GM12878 (cell line): ENCODE data around the gene RHOB. TPM values are rescaled to one million over a fixed set of nuclear protein-coding genes. Genes with fewer than 3 reads are reported as not detected.

Source experiments
- ATAC-seq: fragments of 200-7000 bp; cut with Tn5 transposase; 3 replicates; pipeline ENCODE4 v1.9.1; 2020; ENCODE audit warnings: mild to moderate bottlenecking, moderate library complexity
- BruUV-seq: library from RNA; stranded (reverse); fragments of 400-500 nt; replicated peaks from 2 replicates; lab custom pipeline; 2021; lab: Mats Ljungman, UMichigan
- CTCF ChIA-PET: fragments of 300-600 bp; sonication (Branson Sonifier 250); formaldehyde crosslinking; extraction: SDS; loops from one replicate; lab custom pipeline; 2021; ENCODE audit warnings: inconsistent platforms; lab: Yijun Ruan, JAX
- POLR2A ChIA-PET: fragments of 350-600 bp; formaldehyde crosslinking; extraction: SDS; loops from one replicate; lab custom pipeline; 2021; ENCODE audit warnings: inconsistent platforms; lab: Charles Lee
- RAD21 ChIA-PET: fragments of 300-600 bp; sonication (Branson Sonifier 250); formaldehyde crosslinking; loops from one replicate; lab custom pipeline; 2023; ENCODE audit warnings: antibody characterized with exemption; ENCODE audit not compliant: unreplicated experiment; lab: Charles Lee
- SMC1A ChIA-PET: fragments of 300-600 bp; sonication (Branson Sonifier 250); formaldehyde crosslinking; loops from one replicate; lab custom pipeline; 2023; ENCODE audit not compliant: unreplicated experiment, uncharacterized antibody; lab: Charles Lee
- DNase-seq: peaks from one replicate; pipeline ENCODE4 v3.0.0-alpha.2; 2011; ENCODE audit warnings: low read depth, low spot score
- FAIRE-seq: peaks from 3 replicates; lab custom pipeline; 2011; peaks lifted over from hg19 to GRCh38; lab: Jason Lieb, UNC
- H2AFZ ChIP-seq: 2 replicates; pipeline ENCODE4 v1.6.0; 2011; ENCODE audit warnings: low read depth, low read length, control low read depth; ENCODE audit not compliant: control insufficient read depth
- H3K27ac ChIP-seq: 2 replicates; pipeline ENCODE4 v1.5.1; 2011; ENCODE audit warnings: control low read depth; ENCODE audit not compliant: control insufficient read depth, insufficient read depth
- H3K27me3 ChIP-seq, 2 experiments: replicated peaks in 1 of 2; 2 replicates each; pipeline versions ENCODE4 v1.6.0 to v1.6.1; 2011; ENCODE audit warnings: low read length in 1 of 2; ENCODE audit not compliant: control insufficient read depth in 2 of 2, insufficient read depth in 2 of 2
- H3K36me3 ChIP-seq, 2 experiments: 2 replicates each; pipeline ENCODE4 v1.5.1; 2011; ENCODE audit warnings: low read length in 1 of 2; ENCODE audit not compliant: control insufficient read depth in 2 of 2, insufficient read depth in 2 of 2
- H3K4me1 ChIP-seq: 2 replicates; pipeline ENCODE4 v1.6.1; 2011; ENCODE audit warnings: mild to moderate bottlenecking, low read length, moderate library complexity, mixed read lengths; ENCODE audit not compliant: control insufficient read depth, insufficient read depth
- H3K4me2 ChIP-seq: 2 replicates; pipeline ENCODE4 v1.6.0; 2011; ENCODE audit warnings: control low read depth; ENCODE audit not compliant: control insufficient read depth, insufficient read depth
- H3K4me3 ChIP-seq: fragments of 200-600 bp; sonication (generic); 2 replicates; pipeline ENCODE4 v1.5.1; 2016
- H3K79me2 ChIP-seq: 2 replicates; pipeline ENCODE4 v1.6.0; 2011; ENCODE audit warnings: low read length; ENCODE audit not compliant: control insufficient read depth, insufficient read depth
- H3K9ac ChIP-seq: 2 replicates; pipeline ENCODE4 v1.8.0; 2011; ENCODE audit warnings: low read length, control low read depth, mixed read lengths; ENCODE audit not compliant: control insufficient read depth, insufficient read depth
- H3K9me3 ChIP-seq: replicated peaks from 3 replicates; pipeline ENCODE4 v1.5.1; 2011; ENCODE audit warnings: mild to moderate bottlenecking, low read length; ENCODE audit not compliant: control insufficient read depth, insufficient read depth
- H4K20me1 ChIP-seq: 2 replicates; pipeline ENCODE4 v1.6.0; 2011; ENCODE audit not compliant: control insufficient read depth, insufficient read depth
- BHLHE40 ChIP-seq, 2 experiments: fragments of 450-650 bp in 1 of 2; IDR thresholded peaks; 2 replicates each; pipeline ENCODE4 v1.6.1; 2011 to 2017; ENCODE audit warnings: low read depth in 2 of 2, borderline replicate concordance in 1 of 2, improper control_type of control experiment in 1 of 2, low read length in 1 of 2, mild to moderate bottlenecking in 1 of 2
- BRCA1 ChIP-seq: IDR thresholded peaks from 2 replicates; pipeline ENCODE4 v1.6.1; 2011; ENCODE audit warnings: low read depth, low read length, improper control_type of control experiment
- CBX5 ChIP-seq: sonication (generic); IDR thresholded peaks from 2 replicates; pipeline ENCODE4 v1.6.1; 2016; ENCODE audit warnings: low read depth, moderate library complexity, mild to moderate bottlenecking, inconsistent platforms
- CEBPB ChIP-seq, 2 experiments: fragments of 150-350 bp in 1 of 2; IDR thresholded peaks; 2 replicates each; pipeline ENCODE4 v1.6.1; 2012 to 2014; ENCODE audit warnings: low read depth in 2 of 2, low read length in 2 of 2, borderline replicate concordance in 1 of 2, inconsistent platforms in 1 of 2
- CTCF ChIP-seq, 3 experiments: IDR thresholded peaks in 2 of 3; conservative IDR thresholded peaks in 1 of 3; 2 replicates each; pipeline ENCODE4 v1.5.1; 2011; ENCODE audit warnings: low read depth in 3 of 3, low read length in 3 of 3, mild to moderate bottlenecking in 3 of 3, control low read depth in 2 of 3, moderate library complexity in 2 of 3, inconsistent platforms in 1 of 3, mixed read lengths in 1 of 3; ENCODE audit not compliant: control insufficient read depth in 2 of 3, insufficient read depth in 1 of 3; ENCODE audit errors: extremely low read depth in 1 of 3
- DPF2 ChIP-seq: fragments of 450-650 bp; IDR thresholded peaks from 2 replicates; pipeline ENCODE4 v1.6.1; 2017; ENCODE audit warnings: mild to moderate bottlenecking
- E2F4 ChIP-seq: IDR thresholded peaks from 2 replicates; pipeline ENCODE4 v1.6.1; 2012; ENCODE audit warnings: low read depth, low read length, improper control_type of control experiment
- ELK1 ChIP-seq: IDR thresholded peaks from 2 replicates; pipeline ENCODE4 v1.6.1; 2012; ENCODE audit warnings: low read depth, low read length, improper control_type of control experiment
- EZH2 ChIP-seq: IDR thresholded peaks from 2 replicates; pipeline ENCODE4 v1.6.1; 2012; ENCODE audit warnings: low read depth, mild to moderate bottlenecking, control low read depth, inconsistent platforms, low read length, borderline replicate concordance; ENCODE audit not compliant: control insufficient read depth
- MYB ChIP-seq: fragments of 150-350 bp; IDR thresholded peaks from 2 replicates; pipeline ENCODE4 v1.6.1; 2014; ENCODE audit warnings: mild to moderate bottlenecking, low read depth, low read length, borderline replicate concordance
- PAX5 ChIP-seq: IDR thresholded peaks from 2 replicates; pipeline ENCODE4 v1.6.1; 2011; ENCODE audit warnings: low read depth, low read length, borderline replicate concordance
- POLR2AphosphoS5 ChIP-seq: IDR thresholded peaks from 2 replicates; pipeline ENCODE4 v1.6.1; 2011; ENCODE audit warnings: mild to moderate bottlenecking, low read length, inconsistent platforms
- RAD21 ChIP-seq: IDR thresholded peaks from 2 replicates; pipeline ENCODE4 v1.6.1; 2011; ENCODE audit warnings: mild to moderate bottlenecking, low read depth, low read length, moderate library complexity; ENCODE audit not compliant: insufficient read depth
- SMAD5 ChIP-seq: IDR thresholded peaks from 2 replicates; pipeline ENCODE4 v1.6.1; 2016; ENCODE audit warnings: antibody characterized with exemption, low read depth
- SPI1 ChIP-seq: IDR thresholded peaks from 2 replicates; pipeline ENCODE4 v1.6.1; 2011; ENCODE audit warnings: low read depth, mild to moderate bottlenecking, low read length, moderate library complexity, borderline replicate concordance; ENCODE audit not compliant: insufficient read depth
- WGBS: methylation state at CpG from one replicate; pipeline ENCODE4 v1.1.6; 2016; ENCODE audit warnings: low lambda C conversion rate; ENCODE audit not compliant: insufficient replicate concordance, insufficient coverage; ENCODE audit errors: missing lambda C conversion rate; 5-methylcytosine and 5-hydroxymethylcytosine counted together
- in situ Hi-C: fragments of 300-500 bp; cut with MboI; formaldehyde crosslinking; loops from 9 replicates; pipeline ENCODE4 v1.14.3; 2018; ENCODE audit warnings: mixed read lengths
- intact Hi-C: fragments of 100-400 bp; cut with micrococcal nuclease; formaldehyde crosslinking; loops from one replicate; pipeline ENCODE4 v1.14.2; 2022; ENCODE audit not compliant: unreplicated experiment
- polyA plus RNA-seq, 11 experiments: library from polyadenylated mRNA; depleted of rRNA in 4 of 11; unstranded in 6 of 11; stranded (reverse) in 5 of 11; fragments of >200 nt; fragmentation: Nextera tagmentation in 4 of 11; fragmentation: Illumina TruSeq in 1 of 11; extraction: Ambion mirVana in 4 of 11; extraction: Trizol in 1 of 11; gene quantifications; 1 replicate in 1 of 11; 2 replicates in 10 of 11; pipeline versions ENCODE4 v1.2.1 to v1.2.3, GENCODE V29; 2011 to 2016; ENCODE audit warnings: inconsistent platforms in 2 of 11, missing spikeins in 2 of 11, low read depth in 1 of 11
- total RNA-seq, 4 experiments: library from RNA; depleted of rRNA in 3 of 4; stranded (reverse); fragments of >200 nt in 3 of 4; fragmentation: Illumina TruSeq in 1 of 4; extraction: Trizol in 1 of 4; gene quantifications; 2 replicates each; pipeline versions ENCODE4 v1.2.1 to v1.2.3, GENCODE V29; 2013 to 2021

The RHOB gene
- total and polyA plus RNA-seq, 10 of the 15 experiments (the other 5 are each of a cell fraction or from before 2014, with no cell fraction given) = 0.03 to 4.5 (median 1.2) TPM

- CTCF ChIA-PET = no interaction called here
- no peak for DNase-seq
- H3K4me3 ChIP-seq = no peak overlapping the region
- H4K20me1 ChIP-seq = no peaks in the 10 kb centered on the region
- H3K36me3 ChIP-seq = no peaks in the 10 kb centered on the region
- no peak overlapping the region for H3K4me2 ChIP-seq
- in situ Hi-C loops (no loop called here), intact Hi-C loops (no loop called here)
- H2AFZ ChIP-seq = no peak overlapping the region
- BruUV-seq = no TSS peak
- TF ChIP-seq RAD21 = no peak
- TF ChIP-seq SMAD5 = no peak
- TF ChIP-seq PAX5 = no peak
- no peak for TF ChIP-seq DPF2
- TF ChIP-seq POLR2AphosphoS5 = no peak
- no peak for TF ChIP-seq E2F4
- no peak for TF ChIP-seq CTCF (IDR thresholded peaks at IDR 0.05 in 2 of 3, conservative IDR thresholded peaks at IDR 0.05 in 1 of 3; ENCODE audit: control insufficient read depth in 2 of 3, extremely low read depth in 1 of 3, insufficient read depth in 1 of 3, low read depth in 3 of 3, low read length in 3 of 3)
- no peak for TF ChIP-seq CBX5
- no peak for TF ChIP-seq CEBPB (IDR thresholded peaks at IDR 0.05; ENCODE audit: borderline replicate concordance in 1 of 2, low read depth in 2 of 2, low read length in 2 of 2)
- TF ChIP-seq BRCA1 = no peak
- TF ChIP-seq BHLHE40 (IDR thresholded peaks at IDR 0.05; ENCODE audit: borderline replicate concordance in 1 of 2, low read depth in 2 of 2, low read length in 1 of 2) = no peak
- TF ChIP-seq SPI1 = no peak
- no peak for TF ChIP-seq EZH2
- TF ChIP-seq ELK1 = no peak
- TF ChIP-seq MYB = no peak
- FAIRE-seq = no peak
- no peaks in the 10 kb centered on the region for H3K79me2 ChIP-seq
- SMC1A ChIA-PET = interaction anchor here (1.1 to 1.4 kb wide), 2 partner anchors 11 to 106 kb away, joined by 3 to 4 read pairs; no protein-coding TSS in a partner anchor
- H3K9ac ChIP-seq = no peak overlapping the region
- H3K4me1 ChIP-seq = no peaks in the 10 kb centered on the region
- RAD21 ChIA-PET = no interaction called here
- no peak overlapping the region for H3K27ac ChIP-seq
- WGBS = 35% methylated on average over 14 of the region's 14 CpGs
- POLR2A ChIA-PET = no interaction called here
- no peaks in the 10 kb centered on the region for H3K27me3 ChIP-seq
- H3K9me3 ChIP-seq = no peaks in the 10 kb centered on the region
- ATAC-seq = no peak; the same call in 2 of the 3 replicates
Observed at GRCh38 chr2:20490300-20491181, 43.7 kb downstream of the RHOB start.
